Kidney (tissue), 14 donors: Measurements from ENCODE around the gene CBX3. TPM values are rescaled to one million over a fixed set of nuclear protein-coding genes. Genes with fewer than 3 reads are reported as not detected.
A peak's percentile ranks its signal among the peaks of the same experiment; 100 is the strongest.

Experiments used
- DNase-seq, 5 donors: peaks; one replicate each; pipeline ENCODE4 v3.0.0-alpha.2; 2013 to 2020
- FAIRE-seq: peaks from 2 replicates; lab custom pipeline; 2012; peaks lifted over from hg19 to GRCh38; lab: Jason Lieb, UNC
- H3K27ac ChIP-seq, 2 donors: one replicate each; pipeline ENCODE4 v1.7.0; 2013; ENCODE audit warnings: low read depth in 2 of 2, low read length in 2 of 2, inconsistent platforms in 1 of 2
- H3K27me3 ChIP-seq: one replicate; pipeline ENCODE4 v1.7.1; 2013; ENCODE audit warnings: low read length, inconsistent platforms; ENCODE audit not compliant: control insufficient read depth, insufficient read depth
- H3K36me3 ChIP-seq, 3 donors: one replicate each; pipeline versions ENCODE4 v1.7.0 to v1.7.1; 2013; ENCODE audit warnings: low read length in 3 of 3, control low read depth in 1 of 3, inconsistent platforms in 1 of 3; ENCODE audit not compliant: insufficient read depth in 3 of 3, control insufficient read depth in 2 of 3
- H3K4me1 ChIP-seq, 3 donors: one replicate each; pipeline versions ENCODE4 v1.7.0 to v1.7.1; 2013; ENCODE audit warnings: low read length in 3 of 3, inconsistent platforms in 1 of 3, low read depth in 1 of 3; ENCODE audit not compliant: control insufficient read depth in 2 of 3, insufficient read depth in 2 of 3
- H3K4me3 ChIP-seq, 3 donors: one replicate each; pipeline versions ENCODE4 v1.7.0 to v1.8.1; 2013; ENCODE audit warnings: low read length in 3 of 3, control low read depth in 1 of 3, inconsistent platforms in 1 of 3
- H3K9ac ChIP-seq, 3 donors: one replicate each; pipeline versions ENCODE4 v1.7.0 to v1.7.1; 2013; ENCODE audit warnings: low read length in 3 of 3, control low read depth in 1 of 3, inconsistent platforms in 1 of 3
- H3K9me3 ChIP-seq, 3 donors: one replicate each; pipeline versions ENCODE4 v1.7.0 to v1.7.1; 2013; ENCODE audit warnings: low read length in 3 of 3, control low read depth in 1 of 3, inconsistent platforms in 1 of 3; ENCODE audit not compliant: control insufficient read depth in 2 of 3, insufficient read depth in 1 of 3
- intact Hi-C: fragments of 100-400 bp; cut with DNase I; formaldehyde crosslinking; loops from one replicate; pipeline ENCODE4 v1.11.1; 2022
- polyA plus RNA-seq: library from polyadenylated mRNA; stranded (reverse); fragments of 350-450 nt; fragmentation: Illumina TruSeq; extraction: RNeasy Lipid Tissue Mini Kit (QIAGEN cat#74804); gene quantifications from one replicate; pipeline ENCODE4 v1.2.3, GENCODE V29; 2014; ENCODE audit warnings: low read depth, low replicate concordance; ENCODE audit not compliant: insufficient read depth
- total RNA-seq: library from RNA; stranded (reverse); fragmentation: NEBNext Ultra II Directional; extraction: Animal tissue kit (Norgen Biotek cat#: 25700); gene quantifications from one replicate; pipeline ENCODE4 v1.2.1, GENCODE V29; 2021
- TF ChIP-seq, protein P1 (sequence below): IDR thresholded peaks from 3 replicates; pipeline ENCODE4 v1.5.1; 2012; ENCODE audit warnings: mild to moderate bottlenecking, moderate library complexity, borderline replicate concordance; ENCODE audit not compliant: insufficient read depth; ENCODE audit errors: extremely low read depth
- donor health status: control.
- donor health status: control.
- donor health status: control.
- donor health status: control.
- donor health status: control.
- donor health status: DM: yes; HTN: yes; CAD: no.
- donor health status: Normal renal cell carcinoma (clear cell type).

Gene CBX3
- total and polyA plus RNA-seq, 2 donors from 2014 or later = 92.4 to 120 TPM

DNA sequence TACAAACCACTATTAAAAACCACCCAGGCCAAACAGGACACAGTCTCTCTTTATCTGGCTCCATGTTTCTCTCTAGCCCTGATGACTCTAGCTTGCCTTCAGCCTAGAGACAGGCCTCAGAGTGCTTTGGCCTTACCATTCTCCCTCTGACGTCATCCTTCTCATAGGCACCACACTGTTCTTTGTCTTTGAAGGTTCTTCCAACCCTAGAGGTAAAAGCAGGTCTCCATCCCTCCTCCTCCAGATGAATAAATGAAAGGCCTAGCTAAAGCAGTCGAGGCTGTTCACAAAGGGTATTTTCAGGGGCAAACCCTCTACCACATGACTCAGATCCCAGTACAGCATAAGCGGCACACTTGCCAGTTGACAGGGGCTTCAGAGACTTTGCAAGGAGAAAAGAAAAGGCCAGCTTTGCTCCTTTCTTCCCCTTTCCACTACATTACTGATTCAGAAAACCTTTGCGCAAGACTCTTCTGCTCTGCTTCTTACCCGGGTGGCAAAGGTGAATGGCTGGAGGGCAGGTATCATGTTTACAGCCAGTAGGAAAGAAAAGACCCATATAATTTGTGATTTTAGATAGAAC is 34.8 kb upstream of the CBX3 start:
- no peaks in the 10 kb centered on the region for H3K27me3 ChIP-seq
- intact Hi-C loops = no loop called here
- no peak overlapping the region for H3K4me3 ChIP-seq
- TF ChIP-seq, protein P1, sequence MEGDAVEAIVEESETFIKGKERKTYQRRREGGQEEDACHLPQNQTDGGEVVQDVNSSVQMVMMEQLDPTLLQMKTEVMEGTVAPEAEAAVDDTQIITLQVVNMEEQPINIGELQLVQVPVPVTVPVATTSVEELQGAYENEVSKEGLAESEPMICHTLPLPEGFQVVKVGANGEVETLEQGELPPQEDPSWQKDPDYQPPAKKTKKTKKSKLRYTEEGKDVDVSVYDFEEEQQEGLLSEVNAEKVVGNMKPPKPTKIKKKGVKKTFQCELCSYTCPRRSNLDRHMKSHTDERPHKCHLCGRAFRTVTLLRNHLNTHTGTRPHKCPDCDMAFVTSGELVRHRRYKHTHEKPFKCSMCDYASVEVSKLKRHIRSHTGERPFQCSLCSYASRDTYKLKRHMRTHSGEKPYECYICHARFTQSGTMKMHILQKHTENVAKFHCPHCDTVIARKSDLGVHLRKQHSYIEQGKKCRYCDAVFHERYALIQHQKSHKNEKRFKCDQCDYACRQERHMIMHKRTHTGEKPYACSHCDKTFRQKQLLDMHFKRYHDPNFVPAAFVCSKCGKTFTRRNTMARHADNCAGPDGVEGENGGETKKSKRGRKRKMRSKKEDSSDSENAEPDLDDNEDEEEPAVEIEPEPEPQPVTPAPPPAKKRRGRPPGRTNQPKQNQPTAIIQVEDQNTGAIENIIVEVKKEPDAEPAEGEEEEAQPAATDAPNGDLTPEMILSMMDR = no peak
- H3K36me3 ChIP-seq = no peaks in the 10 kb centered on the region
- FAIRE-seq = no peak
- peak overlapping the region in 1 of 2 donors; percentile 32 for H3K27ac ChIP-seq
- H3K9ac ChIP-seq = no peak overlapping the region
- peaks cover 0 to 7% (median 0%) of the 10 kb centered on the region in 3 donors for H3K4me1 ChIP-seq
- peak in 1 of 5 donors; percentile 31 for DNase-seq
- no peaks in the 10 kb centered on the region for H3K9me3 ChIP-seq

DNA sequence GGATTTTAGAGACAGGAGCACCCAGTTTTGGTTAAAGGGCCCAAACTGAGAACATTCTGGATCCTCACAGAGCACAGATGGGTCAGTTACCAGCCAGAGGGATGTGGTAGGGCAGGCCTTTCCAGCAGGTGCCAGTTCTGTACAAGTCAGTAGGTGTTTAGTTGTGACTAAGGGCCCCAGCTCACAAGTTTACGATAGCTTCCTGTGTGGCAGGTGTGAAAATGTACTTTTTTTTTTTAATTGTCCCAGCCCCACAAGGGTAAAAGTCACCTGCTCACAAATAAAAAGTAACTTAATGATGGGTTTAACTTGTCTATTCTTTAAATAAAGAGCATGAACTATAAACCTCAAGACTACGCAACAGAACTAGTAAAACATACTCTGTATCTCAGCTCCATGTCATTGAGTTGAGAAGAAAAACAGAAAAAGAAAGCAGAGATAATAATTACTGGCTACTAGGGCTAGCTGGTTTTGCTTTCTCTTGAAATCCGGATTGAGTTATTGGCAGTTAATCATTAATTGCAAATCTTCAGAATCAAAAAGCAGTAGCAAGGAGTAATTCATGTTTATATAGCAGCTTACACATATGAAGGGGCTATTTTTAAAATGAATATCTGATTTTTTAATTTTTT is 34.1 kb upstream of the CBX3 start:
- DNase-seq (no peak), FAIRE-seq (no peak)
- no peak overlapping the region for H3K4me3 ChIP-seq
- H3K9me3 ChIP-seq = no peaks in the 10 kb centered on the region
- H3K27ac ChIP-seq = peak overlapping the region in 1 of 2 donors; percentile 41
- H3K9ac ChIP-seq = no peak overlapping the region
- intact Hi-C loops = no loop called here
- TF ChIP-seq, protein P1 = no peak
- peaks cover 0 to 7% (median 0%) of the 10 kb centered on the region in 3 donors for H3K4me1 ChIP-seq
- no peaks in the 10 kb centered on the region for H3K27me3 ChIP-seq
- H3K36me3 ChIP-seq = no peaks in the 10 kb centered on the region

DNA sequence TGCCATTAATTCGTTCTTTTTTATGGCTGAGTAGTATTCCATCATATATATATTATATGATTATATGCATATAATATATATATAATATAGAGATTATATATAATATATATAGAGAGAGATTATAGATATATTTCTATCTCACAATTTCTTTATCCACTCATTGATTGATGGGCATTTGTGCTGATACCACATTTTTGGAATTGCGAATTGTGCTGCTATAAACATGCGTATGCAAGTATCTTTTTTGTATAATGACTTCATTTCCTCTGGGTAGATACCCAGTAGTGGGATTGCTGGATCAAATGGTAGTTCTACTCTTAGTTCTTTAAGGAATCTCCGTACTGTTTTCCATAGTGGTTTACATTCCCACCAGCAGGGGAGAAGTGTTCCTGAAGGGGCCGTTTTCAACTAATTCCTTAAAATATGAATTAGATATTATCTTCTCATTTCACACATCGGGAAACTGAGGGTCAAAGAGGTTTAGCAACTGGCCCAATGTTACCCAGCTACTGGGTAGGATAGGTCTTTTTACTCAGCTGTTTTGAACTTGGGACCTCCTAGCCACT is 33.0 kb upstream of the CBX3 start:
- no peaks in the 10 kb centered on the region for H3K36me3 ChIP-seq
- H3K9me3 ChIP-seq = no peaks in the 10 kb centered on the region
- no peak overlapping the region for H3K9ac ChIP-seq
- intact Hi-C loops = no loop called here
- no peak overlapping the region for H3K27ac ChIP-seq
- FAIRE-seq (no peak), DNase-seq (no peak)
- no peaks in the 10 kb centered on the region for H3K27me3 ChIP-seq
- TF ChIP-seq, protein P1 = no peak
- peaks cover 0 to 7% (median 0%) of the 10 kb centered on the region in 3 donors for H3K4me1 ChIP-seq
- no peak overlapping the region for H3K4me3 ChIP-seq
